Superior temporal gyrus (tissue), 1 donor: ENCODE data around the gene NBEA.
A peak's percentile ranks its signal among the peaks of the same experiment; 100 is the strongest.

ENCODE experiments used
- DNase-seq: peaks from one replicate; pipeline ENCODE4 v3.0.0-alpha.2; 2016; ENCODE audit errors: extremely low spot score

NBEA gene

GRCh38 chr13:35474496-35475211 lies 532.6 kb downstream of the NBEA start:
- DNase-seq, result peak; percentile 29

- peak; percentile 34 for DNase-seq
These were observed 533.3 kb downstream of the NBEA start for GRCh38 chr13:35475212-35475959.

DNA sequence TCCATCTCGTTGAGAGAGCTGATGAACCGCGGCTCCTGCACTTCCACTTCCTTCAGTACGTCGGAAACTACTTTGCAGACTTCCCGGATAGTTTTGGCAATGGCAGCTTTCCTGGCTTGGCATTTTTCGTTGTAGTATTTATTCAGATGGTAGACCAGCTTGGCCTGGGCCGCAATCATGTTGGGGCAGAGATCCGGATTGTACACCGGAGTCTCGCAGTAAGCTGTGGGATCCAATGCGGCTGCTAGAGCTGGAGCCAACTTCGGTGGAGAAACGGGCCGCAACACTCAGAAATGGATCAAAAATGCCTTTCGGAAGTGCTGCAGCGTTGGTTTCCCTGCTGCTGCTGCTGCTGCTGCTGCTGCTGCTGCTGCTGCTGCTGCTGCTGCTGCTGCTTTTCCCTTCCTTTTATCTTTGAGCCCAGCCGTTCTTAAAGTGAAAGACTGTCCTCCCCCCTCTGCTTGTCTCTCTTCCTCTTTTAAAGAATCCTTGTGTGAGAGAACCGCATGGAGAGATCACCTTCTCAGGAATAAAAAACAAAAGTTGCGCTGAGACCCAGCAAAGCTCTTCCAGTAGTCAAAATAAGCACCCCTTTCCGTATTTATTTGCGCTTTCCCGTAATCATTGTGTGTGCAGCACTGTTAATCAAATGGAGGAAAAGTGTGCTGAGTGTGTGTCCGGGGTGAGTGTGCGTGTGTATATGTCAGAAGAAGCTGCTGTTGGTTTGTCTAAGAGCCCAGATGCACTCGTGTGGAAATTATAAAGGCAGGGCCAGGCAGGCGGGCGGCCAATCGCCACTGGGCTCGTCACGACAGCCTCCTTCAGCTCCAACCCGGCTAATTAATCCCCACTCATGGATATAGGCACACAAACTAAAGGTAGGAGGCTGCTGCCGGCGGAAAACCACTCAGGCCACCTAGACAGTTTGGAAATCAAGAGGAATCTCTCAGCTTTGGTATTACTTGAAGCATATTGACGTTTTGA lies 534.2 kb downstream of the NBEA start, which contains the start of gene MAB21L1:
MAB21L1 (minus strand) TSS at position 730 of the 984 bp plus-strand sequence; CDS start at position 179, 551 bp downstream.
- peak; percentile 52 for DNase-seq

- DNase-seq, result no peak
These were observed 535.4 kb downstream of the NBEA start for GRCh38 chr13:35477386-35477946.

- no peak for DNase-seq
These were observed 536.4 kb downstream of the NBEA start for GRCh38 chr13:35478271-35479037.

DNA sequence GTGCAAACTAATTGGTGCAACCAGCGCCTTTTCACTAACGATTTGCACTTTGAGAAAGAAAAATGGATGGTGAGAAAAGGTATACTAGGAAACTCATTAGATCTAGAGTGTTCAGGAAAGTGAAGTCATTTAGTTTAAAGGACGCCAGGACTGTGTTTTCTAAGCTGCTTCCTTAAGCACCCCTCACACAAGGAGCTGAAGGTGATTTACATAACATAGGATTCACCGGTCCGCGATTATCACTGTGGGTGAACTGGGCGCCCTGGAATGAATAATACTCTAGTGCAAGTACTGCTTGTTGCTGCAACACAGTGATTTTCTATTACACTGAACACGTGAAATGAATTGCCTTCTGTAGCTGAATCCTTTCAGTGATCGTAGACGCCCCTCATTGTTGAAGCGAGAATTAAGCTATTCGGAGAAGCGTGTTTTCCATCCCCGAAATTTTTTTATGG lies 537.0 kb downstream of the NBEA start:
- no peak for DNase-seq

- DNase-seq, result no peak
These were observed 537.6 kb downstream of the NBEA start for GRCh38 chr13:35479706-35480105.

- no peak for DNase-seq
These were observed 538.3 kb downstream of the NBEA start for GRCh38 chr13:35480346-35480745.

DNA sequence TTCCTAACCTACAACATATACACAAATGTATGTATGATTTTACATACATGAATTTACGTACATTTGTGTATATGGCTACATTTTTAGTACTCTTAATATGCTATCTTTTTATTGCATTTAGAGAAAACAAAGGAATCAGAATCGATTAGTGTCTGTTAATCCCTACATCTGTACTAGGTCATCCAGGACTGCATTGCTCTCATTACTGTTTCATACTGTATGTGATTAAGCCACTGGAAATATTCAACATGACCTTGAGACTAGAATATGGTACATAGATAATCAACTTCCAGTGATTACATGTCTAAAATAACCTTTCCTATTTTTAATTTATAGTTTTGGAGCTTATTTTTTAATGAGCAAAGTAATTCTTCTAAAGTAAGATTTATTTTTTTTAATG lies 539.7 kb downstream of the NBEA start:
- DNase-seq, result no peak

- DNase-seq, result no peak
These were observed 540.5 kb downstream of the NBEA start for GRCh38 chr13:35482527-35482926.

GRCh38 chr13:35483761-35484160 lies 541.7 kb downstream of the NBEA start:
- DNase-seq, result no peak

GRCh38 chr13:35484384-35484783 lies 542.3 kb downstream of the NBEA start:
- DNase-seq, result no peak

DNA sequence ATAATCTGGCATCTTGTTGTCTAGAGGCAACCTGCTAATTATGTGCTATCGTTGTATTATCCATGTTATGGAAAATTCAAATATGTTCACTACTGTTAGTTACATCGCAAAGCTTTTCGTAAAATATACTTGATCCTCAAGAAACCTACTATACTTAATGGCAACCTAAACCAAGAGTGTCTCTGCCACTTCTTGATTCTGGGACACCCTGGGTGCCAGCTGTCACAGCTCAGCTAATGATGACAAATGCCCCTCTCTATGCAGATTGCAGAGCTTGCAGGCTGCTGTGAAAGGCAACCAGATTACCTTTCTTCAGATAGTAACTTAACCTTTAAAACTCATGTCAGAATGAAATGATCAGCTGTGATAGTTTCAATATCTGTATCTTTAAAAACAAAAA lies 543.4 kb downstream of the NBEA start:
- no peak for DNase-seq

GRCh38 chr13:35489050-35489449 lies 547.0 kb downstream of the NBEA start:
- DNase-seq, result no peak

DNA sequence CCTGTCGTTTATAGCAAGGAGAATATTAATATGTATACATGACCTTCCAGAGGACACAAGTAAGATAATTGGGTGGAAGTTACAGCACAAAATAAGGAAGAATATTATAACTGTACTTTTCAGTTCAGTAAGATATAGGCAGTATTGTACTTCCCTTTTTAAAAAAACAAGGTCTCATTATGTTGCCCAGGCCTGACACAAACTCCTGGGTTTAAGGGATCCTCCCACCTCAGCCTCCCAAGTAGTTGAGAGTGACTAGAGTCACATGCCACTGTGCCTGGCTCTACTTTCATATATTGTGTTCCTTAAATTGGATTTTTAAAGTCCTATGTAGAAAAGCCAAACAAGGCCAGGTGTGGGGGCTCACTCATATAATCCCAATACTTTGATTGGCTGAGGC lies 553.9 kb downstream of the NBEA start:
- DNase-seq, result no peak

GRCh38 chr13:35496761-35497386 lies 554.8 kb downstream of the NBEA start:
- DNase-seq, result no peak

- no peak for DNase-seq
These were observed 556.2 kb downstream of the NBEA start for GRCh38 chr13:35498231-35498630.

- no peak for DNase-seq
These were observed 557.2 kb downstream of the NBEA start for GRCh38 chr13:35499196-35499662.

- DNase-seq, result peak; percentile 51
These were observed 557.6 kb downstream of the NBEA start for GRCh38 chr13:35499676-35500075.

DNA sequence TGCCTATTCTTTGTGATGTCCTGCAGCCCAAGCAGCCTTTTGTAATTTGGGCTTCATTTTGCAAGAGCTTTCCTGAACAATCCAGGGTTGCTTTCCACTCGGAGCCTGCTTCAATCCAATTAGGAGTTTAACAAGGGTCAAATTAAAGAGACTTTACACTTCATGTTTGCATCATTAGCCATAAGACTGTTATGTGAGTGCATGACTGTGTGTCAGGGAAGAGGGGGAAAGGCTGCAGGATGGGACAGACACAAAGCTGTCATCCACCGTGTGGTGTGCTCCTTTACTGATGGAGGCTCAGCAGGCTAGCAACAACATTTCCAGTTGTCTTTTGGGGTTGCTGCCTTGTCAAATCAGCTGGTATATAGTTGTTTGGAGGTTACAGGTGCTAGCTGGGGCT lies 558.1 kb downstream of the NBEA start:
- peak; percentile 34 for DNase-seq
